ENCODE results near the gene MEGF8.
"Not testable (repeated sequence)": the region's sequence is repeated elsewhere in the genome, so short reads cannot be mapped to it uniquely, and the experiment has no call there.

MEGF8 gene

GRCh38 chr19:42306646-42307045 lies 18.8 kb upstream of the MEGF8 start:
- DNase-seq: no peak

GRCh38 chr19:42309686-42310085 lies 15.7 kb upstream of the MEGF8 start:
- no peak for DNase-seq

GRCh38 chr19:42311657-42312056 lies 13.8 kb upstream of the MEGF8 start:
- no peak for DNase-seq

GRCh38 chr19:42312370-42312769 lies 13.1 kb upstream of the MEGF8 start:
- DNase-seq: no peak

- no peak for DNase-seq
Observed at GRCh38 chr19:42313096-42313839, 12.2 kb upstream of the MEGF8 start, which contains the start of gene TMEM145. TSS of gene TMEM145 (plus strand) at chr19:42313309. CDS start at chr19:42313377, 68 bp downstream.

GRCh38 chr19:42313840-42314755 lies 11.3 kb upstream of the MEGF8 start:
- DNase-seq: no peak

GRCh38 chr19:42315024-42315423 lies 10.4 kb upstream of the MEGF8 start:
- DNase-seq: no peak

GRCh38 chr19:42316223-42317211 lies 8.9 kb upstream of the MEGF8 start:
- DNase-seq: no peak

- no peak for DNase-seq
Observed at GRCh38 chr19:42317535-42317934, 7.9 kb upstream of the MEGF8 start.

- no peak for DNase-seq
Observed at GRCh38 chr19:42322305-42322704, 3.1 kb upstream of the MEGF8 start.

- DNase-seq: no peak
Observed at GRCh38 chr19:42323473-42323851, 2.0 kb upstream of the MEGF8 start.

GRCh38 chr19:42323852-42324654 lies 1.4 kb upstream of the MEGF8 start:
- no peak for DNase-seq

GRCh38 chr19:42324655-42325307 lies 654 bp upstream of the MEGF8 start:
- DNase-seq: no peak

- peak; percentile 17 for DNase-seq
Observed at GRCh38 chr19:42325896-42326771, 699 bp downstream of the MEGF8 start.

GRCh38 chr19:42326969-42327368 lies 1.5 kb downstream of the MEGF8 start:
- no peak for DNase-seq

GRCh38 chr19:42327381-42327780 lies 1.9 kb downstream of the MEGF8 start:
- no peak for DNase-seq

- no peak for DNase-seq
Observed at GRCh38 chr19:42328106-42328505, 2.7 kb downstream of the MEGF8 start.

GRCh38 chr19:42328854-42329253 lies 3.4 kb downstream of the MEGF8 start:
- no peak for DNase-seq

GRCh38 chr19:42330241-42330711 lies 4.8 kb downstream of the MEGF8 start:
- DNase-seq: no peak

- not testable (repeated sequence) for DNase-seq
Observed at GRCh38 chr19:42331333-42331732, 5.9 kb downstream of the MEGF8 start.

All from effector CD4-positive, alpha-beta T cell (primary cell).